ENCODE data around the gene ARHGAP18.

DNA sequence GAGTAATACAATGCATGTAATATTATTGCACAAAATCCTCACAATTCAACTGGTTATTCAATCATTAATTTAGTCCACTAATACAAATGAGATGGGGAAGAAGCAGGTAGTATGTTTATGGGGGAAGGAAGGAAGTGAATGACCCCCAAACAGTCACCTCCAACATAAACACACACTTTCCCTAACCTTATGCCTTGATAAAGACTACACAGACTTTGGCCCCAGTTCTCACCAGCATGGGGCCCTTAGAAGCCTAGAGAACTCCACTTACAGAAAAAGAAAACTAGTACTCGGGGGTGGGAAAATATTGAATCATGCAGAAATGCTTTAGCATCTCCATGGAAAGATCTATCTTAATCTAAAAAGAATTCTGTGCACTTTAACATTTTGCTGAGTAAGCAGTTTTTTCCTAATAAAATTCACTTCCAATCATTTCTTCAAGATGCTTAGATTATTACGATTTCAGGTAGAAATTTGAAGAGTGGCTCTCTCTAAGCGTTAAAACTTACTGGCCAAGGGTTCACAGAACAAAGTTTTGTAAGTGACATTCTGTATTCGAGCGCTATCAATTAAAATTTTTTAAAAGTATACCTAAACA lies 18.8 kb downstream of the ARHGAP18 start:
- TF ChIP-seq, protein P1, sequence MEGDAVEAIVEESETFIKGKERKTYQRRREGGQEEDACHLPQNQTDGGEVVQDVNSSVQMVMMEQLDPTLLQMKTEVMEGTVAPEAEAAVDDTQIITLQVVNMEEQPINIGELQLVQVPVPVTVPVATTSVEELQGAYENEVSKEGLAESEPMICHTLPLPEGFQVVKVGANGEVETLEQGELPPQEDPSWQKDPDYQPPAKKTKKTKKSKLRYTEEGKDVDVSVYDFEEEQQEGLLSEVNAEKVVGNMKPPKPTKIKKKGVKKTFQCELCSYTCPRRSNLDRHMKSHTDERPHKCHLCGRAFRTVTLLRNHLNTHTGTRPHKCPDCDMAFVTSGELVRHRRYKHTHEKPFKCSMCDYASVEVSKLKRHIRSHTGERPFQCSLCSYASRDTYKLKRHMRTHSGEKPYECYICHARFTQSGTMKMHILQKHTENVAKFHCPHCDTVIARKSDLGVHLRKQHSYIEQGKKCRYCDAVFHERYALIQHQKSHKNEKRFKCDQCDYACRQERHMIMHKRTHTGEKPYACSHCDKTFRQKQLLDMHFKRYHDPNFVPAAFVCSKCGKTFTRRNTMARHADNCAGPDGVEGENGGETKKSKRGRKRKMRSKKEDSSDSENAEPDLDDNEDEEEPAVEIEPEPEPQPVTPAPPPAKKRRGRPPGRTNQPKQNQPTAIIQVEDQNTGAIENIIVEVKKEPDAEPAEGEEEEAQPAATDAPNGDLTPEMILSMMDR (IDR thresholded peaks at IDR 0.05; ENCODE audit: low read length): no peak
- no peak for TF ChIP-seq EZH2phosphoT487 (IDR thresholded peaks at IDR 0.05; ENCODE audit: low read length)
